ENCODE data around the gene SWSAP1. TPM values are rescaled to one million over a fixed set of nuclear protein-coding genes. Genes with fewer than 3 reads are reported as not detected.
"Not testable (repeated sequence)": the region's sequence is repeated elsewhere in the genome, so short reads cannot be mapped to it uniquely, and the experiment has no call there.

The SWSAP1 gene
- total RNA-seq, 1 donor from 2014 or later, result 2.9 TPM

DNA sequence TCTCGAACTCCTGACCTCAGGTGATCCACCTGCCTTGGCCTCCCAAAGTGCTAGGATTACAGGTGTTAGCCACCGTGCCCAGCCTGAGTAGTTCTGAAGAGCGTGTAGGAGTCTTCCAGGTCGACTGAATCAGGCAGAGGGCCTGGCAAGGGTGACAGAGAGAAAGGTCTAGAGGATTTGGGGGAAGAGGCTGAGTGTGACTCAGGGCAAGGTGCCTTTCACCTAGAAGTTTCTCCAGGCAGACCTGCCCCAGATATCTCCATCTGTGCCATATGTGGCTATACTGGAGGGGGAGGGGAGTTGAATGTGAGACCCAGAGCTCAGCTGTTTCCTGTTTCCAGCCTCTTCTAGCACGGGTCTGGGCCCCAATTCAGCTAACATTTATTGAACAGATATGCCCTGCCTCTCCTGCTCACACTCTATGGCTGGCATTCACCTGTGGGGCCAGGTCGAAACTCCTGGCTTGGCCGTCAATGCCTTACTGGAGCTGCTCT, 26.9 kb upstream of the SWSAP1 start:
- H3K4me3 ChIP-seq (ENCODE audit: low read depth, low read length), result no peak overlapping the region
- H3K36me3 ChIP-seq (ENCODE audit: control insufficient read depth, insufficient read depth, low read length), result no peaks in the 10 kb centered on the region
- TF ChIP-seq, protein P1, sequence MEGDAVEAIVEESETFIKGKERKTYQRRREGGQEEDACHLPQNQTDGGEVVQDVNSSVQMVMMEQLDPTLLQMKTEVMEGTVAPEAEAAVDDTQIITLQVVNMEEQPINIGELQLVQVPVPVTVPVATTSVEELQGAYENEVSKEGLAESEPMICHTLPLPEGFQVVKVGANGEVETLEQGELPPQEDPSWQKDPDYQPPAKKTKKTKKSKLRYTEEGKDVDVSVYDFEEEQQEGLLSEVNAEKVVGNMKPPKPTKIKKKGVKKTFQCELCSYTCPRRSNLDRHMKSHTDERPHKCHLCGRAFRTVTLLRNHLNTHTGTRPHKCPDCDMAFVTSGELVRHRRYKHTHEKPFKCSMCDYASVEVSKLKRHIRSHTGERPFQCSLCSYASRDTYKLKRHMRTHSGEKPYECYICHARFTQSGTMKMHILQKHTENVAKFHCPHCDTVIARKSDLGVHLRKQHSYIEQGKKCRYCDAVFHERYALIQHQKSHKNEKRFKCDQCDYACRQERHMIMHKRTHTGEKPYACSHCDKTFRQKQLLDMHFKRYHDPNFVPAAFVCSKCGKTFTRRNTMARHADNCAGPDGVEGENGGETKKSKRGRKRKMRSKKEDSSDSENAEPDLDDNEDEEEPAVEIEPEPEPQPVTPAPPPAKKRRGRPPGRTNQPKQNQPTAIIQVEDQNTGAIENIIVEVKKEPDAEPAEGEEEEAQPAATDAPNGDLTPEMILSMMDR (IDR thresholded peaks at IDR 0.05; ENCODE audit: insufficient read depth, low read length, poor library complexity, severe bottlenecking), result no peak
- no peak for DNase-seq (ENCODE audit: low read depth)
- H3K27me3 ChIP-seq (ENCODE audit: control insufficient read depth, insufficient read depth, low read length), result peaks cover 4% of the 10 kb centered on the region

DNA sequence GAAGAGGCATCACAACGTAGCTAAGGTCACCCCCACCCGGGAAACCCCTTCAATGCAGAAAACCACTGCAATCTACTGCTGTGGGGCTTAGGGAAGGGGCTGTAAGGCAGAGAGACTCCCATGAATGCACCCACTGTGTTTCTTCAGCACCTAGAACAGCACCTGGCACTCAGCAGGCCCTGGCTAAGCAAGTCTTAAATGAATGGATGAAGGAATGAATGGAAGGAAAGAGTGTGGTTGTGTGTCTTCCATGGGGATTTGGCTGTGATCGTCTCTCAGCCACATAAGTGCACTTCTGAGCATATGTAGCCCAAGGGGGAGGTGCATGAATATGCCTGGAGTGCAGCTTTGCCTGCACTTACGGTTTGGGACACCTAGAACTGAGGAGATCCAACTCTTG, 25.3 kb upstream of the SWSAP1 start:
- Histone ChIP-seq H3K27me3 (ENCODE audit: control insufficient read depth, insufficient read depth, low read length) (peaks cover 4% of the 10 kb centered on the region), H3K4me3 (ENCODE audit: low read depth, low read length) (no peak overlapping the region), H3K36me3 (ENCODE audit: control insufficient read depth, insufficient read depth, low read length) (no peaks in the 10 kb centered on the region)
- TF ChIP-seq, protein P1 (IDR thresholded peaks at IDR 0.05; ENCODE audit: insufficient read depth, low read length, poor library complexity, severe bottlenecking), result no peak
- DNase-seq (ENCODE audit: low read depth), result no peak

DNA sequence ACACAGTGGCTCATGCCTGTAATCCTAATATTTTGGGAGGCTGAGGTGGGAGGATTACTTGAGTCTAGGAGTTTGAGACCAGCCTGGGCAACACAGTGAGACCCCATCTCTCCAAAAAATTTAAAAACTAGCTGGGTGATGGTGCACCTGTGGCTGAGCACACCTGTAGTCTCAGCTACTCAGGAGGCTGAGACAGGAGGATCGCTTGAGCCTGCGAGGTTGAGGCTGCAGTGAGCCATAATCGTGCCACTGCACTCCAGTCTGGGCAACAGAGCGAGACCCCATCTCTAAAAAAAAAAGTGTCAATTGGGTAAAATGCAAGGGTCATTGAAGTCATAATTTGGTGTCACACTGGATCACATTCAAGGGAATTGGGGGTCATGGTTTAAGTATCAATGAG, 20.4 kb upstream of the SWSAP1 start:
- H3K27me3 ChIP-seq (ENCODE audit: control insufficient read depth, insufficient read depth, low read length); DNase-seq (ENCODE audit: low read depth); H3K4me3 ChIP-seq (ENCODE audit: low read depth, low read length); H3K36me3 ChIP-seq (ENCODE audit: control insufficient read depth, insufficient read depth, low read length): not testable (repeated sequence)

DNA sequence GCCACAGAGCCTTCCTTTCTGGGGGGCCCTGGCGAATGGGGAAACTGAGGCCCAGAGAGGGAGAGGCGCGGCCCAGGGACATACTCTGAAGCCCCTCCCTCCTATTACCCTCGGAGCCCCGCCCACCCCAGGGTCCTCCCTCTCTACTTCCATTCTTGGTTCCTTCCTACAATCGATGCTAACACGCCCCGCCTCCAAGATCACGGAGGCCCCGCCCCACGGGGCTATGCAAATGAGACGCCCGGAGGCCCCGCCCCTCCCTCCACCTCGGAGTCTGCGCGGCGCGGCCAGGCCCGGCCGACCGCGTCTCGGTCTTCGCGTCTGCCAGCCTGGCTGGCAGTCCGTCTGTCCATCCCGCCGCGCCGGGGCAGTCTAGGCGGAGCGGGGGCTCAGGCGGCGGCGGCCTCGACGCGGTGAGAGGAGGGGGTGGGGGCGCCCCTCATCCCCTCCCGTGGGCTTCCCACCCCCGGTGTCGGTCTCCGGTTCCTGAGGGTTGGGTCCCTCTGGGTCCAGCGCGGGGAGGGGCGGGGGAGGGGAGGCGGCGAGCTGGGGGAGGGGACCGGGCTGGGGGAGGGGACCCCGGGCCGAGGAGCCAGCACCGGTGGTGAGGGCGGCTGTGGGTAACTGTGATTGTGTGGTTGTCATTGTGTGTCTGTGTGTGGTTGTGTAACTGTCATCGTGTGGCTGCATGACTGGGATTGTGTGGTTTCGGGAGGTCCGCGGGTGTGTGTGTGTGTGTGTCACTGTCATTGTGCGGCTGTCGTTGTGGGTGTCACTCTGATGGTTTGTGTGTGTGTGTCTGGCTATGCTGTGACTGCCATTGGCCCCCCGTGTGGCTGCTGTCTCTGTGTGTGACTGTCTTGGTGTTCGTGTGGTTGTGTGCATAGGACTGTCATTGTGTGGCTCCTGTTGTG, 19.0 kb upstream of the SWSAP1 start, which contains the start of gene PLPPR2:
Gene PLPPR2 (plus strand): TSS at position 273 of the 914 bp plus-strand sequence. CDS start 2,242 bp downstream, outside the sequence.
- DNase-seq (ENCODE audit: low read depth), result no peak
- TF ChIP-seq, protein P1 (IDR thresholded peaks at IDR 0.05; ENCODE audit: insufficient read depth, low read length, poor library complexity, severe bottlenecking), result no peak
- peak within 1 kb of the TSS; percentile 56 for H3K4me3 ChIP-seq (ENCODE audit: low read depth, low read length)
- H3K27me3 ChIP-seq (ENCODE audit: control insufficient read depth, insufficient read depth, low read length), result peaks cover 6% of the 10 kb centered on the region
- no peaks in the 10 kb centered on the region for H3K36me3 ChIP-seq (ENCODE audit: control insufficient read depth, insufficient read depth, low read length)

DNA sequence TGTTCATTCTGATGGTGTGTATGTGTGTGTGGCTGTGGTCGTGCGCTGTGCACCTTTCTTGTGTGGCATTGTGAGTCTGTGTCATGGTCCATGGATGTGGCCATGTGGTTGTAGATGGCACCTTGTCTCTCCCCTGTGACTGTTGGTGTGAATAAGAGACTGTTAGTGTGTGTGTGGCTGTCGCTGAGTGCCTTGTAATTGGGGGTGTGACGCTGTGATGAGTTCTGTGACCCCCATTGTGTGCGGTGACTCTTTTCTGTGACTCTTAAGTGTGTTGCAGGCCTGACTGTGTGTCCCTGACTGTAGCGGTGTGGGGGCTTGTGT, 18.4 kb upstream of the SWSAP1 start:
- H3K36me3 ChIP-seq (ENCODE audit: control insufficient read depth, insufficient read depth, low read length), result no peaks in the 10 kb centered on the region
- TF ChIP-seq, protein P1 (IDR thresholded peaks at IDR 0.05; ENCODE audit: insufficient read depth, low read length, poor library complexity, severe bottlenecking), result no peak
- H3K27me3 ChIP-seq (ENCODE audit: control insufficient read depth, insufficient read depth, low read length), result peaks cover 6% of the 10 kb centered on the region
- peak overlapping the region; percentile 56 for H3K4me3 ChIP-seq (ENCODE audit: low read depth, low read length)
- no peak for DNase-seq (ENCODE audit: low read depth)

DNA sequence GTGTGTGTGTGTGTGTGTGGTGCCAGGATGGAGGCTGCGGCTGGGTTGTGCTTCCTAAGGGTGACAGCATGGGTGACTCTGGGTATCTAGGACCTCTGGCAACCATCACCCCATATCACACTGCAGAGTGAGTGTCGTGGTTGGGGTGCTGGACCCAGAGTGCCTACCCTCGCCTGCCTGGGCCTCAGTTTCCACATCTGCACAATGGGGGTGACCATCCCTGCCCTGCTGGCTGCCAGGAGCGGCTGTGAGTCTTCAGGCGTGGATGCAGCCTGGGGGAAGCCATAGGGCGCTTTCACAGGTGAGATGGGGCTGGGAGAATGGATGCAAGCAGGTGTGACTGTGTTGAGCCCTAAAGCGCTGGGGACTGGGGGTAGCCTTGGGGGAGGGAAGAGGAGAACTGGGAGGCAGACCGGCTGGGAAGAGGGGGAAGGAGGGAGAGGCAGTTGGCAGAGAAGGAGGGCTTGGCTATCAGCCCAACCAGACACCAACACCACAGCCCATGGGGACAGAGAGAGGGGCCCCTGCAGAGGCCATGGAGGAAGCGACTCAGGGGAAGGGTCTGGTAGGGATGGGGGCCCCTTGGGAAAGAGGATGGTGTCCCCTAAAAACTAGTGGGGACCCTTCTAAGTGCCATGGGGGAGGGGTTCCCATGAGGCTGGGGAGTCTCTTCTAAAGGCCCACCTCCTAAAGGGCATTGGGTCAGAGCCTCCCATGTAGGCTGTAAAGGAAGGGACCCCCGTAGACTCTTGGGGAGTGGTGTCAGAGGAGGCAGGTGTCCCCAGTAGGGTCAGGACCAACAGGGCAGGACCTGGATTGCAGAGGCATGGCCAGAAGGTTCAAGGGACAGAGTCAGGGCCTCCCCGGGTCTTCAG, 17.6 kb upstream of the SWSAP1 start:
- H3K4me3 ChIP-seq (ENCODE audit: low read depth, low read length), result no peak overlapping the region
- TF ChIP-seq, protein P1 (IDR thresholded peaks at IDR 0.05; ENCODE audit: insufficient read depth, low read length, poor library complexity, severe bottlenecking), result no peak
- peaks cover 2% of the 10 kb centered on the region for H3K27me3 ChIP-seq (ENCODE audit: control insufficient read depth, insufficient read depth, low read length)
- H3K36me3 ChIP-seq (ENCODE audit: control insufficient read depth, insufficient read depth, low read length), result no peaks in the 10 kb centered on the region
- no peak for DNase-seq (ENCODE audit: low read depth)

Measured in kidney epithelial cell (primary cell).